ENCODE results near the gene SOCS7. TPM values are rescaled to one million over a fixed set of nuclear protein-coding genes. Genes with fewer than 3 reads are reported as not detected.

Gene SOCS7
- total RNA-seq, 1 donor from 2014 or later = 17.8 TPM

DNA sequence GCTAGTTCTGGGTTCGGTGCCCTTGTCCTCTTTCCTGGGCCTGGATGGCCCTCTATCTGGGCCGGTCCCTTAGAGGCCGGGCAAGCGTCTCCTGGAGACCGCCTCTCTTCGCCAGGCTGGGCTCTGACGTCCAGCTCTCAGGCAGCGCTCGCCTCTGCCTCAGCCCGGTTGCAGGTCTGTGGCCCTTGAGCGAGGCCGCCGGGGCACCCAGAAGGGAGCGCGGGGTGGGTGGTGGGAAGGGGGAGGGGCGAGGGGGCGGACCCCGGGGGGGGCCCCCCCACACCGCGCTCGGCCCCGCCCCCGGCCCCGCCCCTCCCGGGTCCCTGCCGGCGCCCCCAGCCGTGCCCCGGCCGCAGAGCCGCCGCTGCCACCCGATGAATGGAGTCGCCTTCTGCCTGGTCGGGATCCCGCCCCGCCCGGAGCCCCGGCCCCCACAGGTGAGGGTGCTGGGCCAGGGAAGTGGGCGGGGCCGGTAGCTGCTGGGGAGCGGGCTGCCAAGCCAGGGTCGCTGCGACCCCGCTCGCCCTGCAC lies 76.5 kb downstream of the SOCS7 start, which contains the start of gene ARHGAP23:
ARHGAP23 (plus strand) TSS at position 353 of the 531 bp plus-strand sequence; CDS start at position 375, 22 bp downstream.
- peaks cover 3% of the 10 kb centered on the region for H4K20me1 ChIP-seq (ENCODE audit: low read depth)
- H3K36me3 ChIP-seq = no peaks in the 10 kb centered on the region
- Mint-ChIP-seq H3K9me3 (no peaks in the 10 kb centered on the region), H3K27ac (no peak within 1 kb of the TSS), H3K4me3 (peak within 1 kb of the TSS; percentile 77), H3K27me3 (ENCODE audit: insufficient read depth, low read depth) (peaks cover 28% of the 10 kb centered on the region), H3K36me3 (no peaks in the 10 kb centered on the region), H3K4me1 (peaks cover 29% of the 10 kb centered on the region)
- H3K9ac ChIP-seq = no peak within 1 kb of the TSS
- peak within 1 kb of the TSS; percentile 66 for H3K4me3 ChIP-seq
- H3F3A ChIP-seq (ENCODE audit: low read depth) = peaks cover 32% of the 10 kb centered on the region
- peaks cover 20% of the 10 kb centered on the region for H3K4me1 ChIP-seq
- peak; percentile 74 for DNase-seq (ENCODE audit: low spot score)
- H3K27me3 ChIP-seq = peaks cover 14% of the 10 kb centered on the region
- H3K4me2 ChIP-seq = peak within 1 kb of the TSS; percentile 97
- H3K9me3 ChIP-seq (ENCODE audit: low read depth) = no peaks in the 10 kb centered on the region
- TF ChIP-seq EZH2phosphoT487 (IDR thresholded peaks at IDR 0.05) (no peak), EZH2 (IDR thresholded peaks at IDR 0.05) (no peak)
- TF ChIP-seq, protein P1, sequence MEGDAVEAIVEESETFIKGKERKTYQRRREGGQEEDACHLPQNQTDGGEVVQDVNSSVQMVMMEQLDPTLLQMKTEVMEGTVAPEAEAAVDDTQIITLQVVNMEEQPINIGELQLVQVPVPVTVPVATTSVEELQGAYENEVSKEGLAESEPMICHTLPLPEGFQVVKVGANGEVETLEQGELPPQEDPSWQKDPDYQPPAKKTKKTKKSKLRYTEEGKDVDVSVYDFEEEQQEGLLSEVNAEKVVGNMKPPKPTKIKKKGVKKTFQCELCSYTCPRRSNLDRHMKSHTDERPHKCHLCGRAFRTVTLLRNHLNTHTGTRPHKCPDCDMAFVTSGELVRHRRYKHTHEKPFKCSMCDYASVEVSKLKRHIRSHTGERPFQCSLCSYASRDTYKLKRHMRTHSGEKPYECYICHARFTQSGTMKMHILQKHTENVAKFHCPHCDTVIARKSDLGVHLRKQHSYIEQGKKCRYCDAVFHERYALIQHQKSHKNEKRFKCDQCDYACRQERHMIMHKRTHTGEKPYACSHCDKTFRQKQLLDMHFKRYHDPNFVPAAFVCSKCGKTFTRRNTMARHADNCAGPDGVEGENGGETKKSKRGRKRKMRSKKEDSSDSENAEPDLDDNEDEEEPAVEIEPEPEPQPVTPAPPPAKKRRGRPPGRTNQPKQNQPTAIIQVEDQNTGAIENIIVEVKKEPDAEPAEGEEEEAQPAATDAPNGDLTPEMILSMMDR (IDR thresholded peaks at IDR 0.05) = no peak
- H3K79me2 ChIP-seq (ENCODE audit: low read depth) = peaks cover 6% of the 10 kb centered on the region
- H3K27ac ChIP-seq = no peak within 1 kb of the TSS
- H2AFZ ChIP-seq (replicated peaks) = peak within 1 kb of the TSS; percentile 81

DNA sequence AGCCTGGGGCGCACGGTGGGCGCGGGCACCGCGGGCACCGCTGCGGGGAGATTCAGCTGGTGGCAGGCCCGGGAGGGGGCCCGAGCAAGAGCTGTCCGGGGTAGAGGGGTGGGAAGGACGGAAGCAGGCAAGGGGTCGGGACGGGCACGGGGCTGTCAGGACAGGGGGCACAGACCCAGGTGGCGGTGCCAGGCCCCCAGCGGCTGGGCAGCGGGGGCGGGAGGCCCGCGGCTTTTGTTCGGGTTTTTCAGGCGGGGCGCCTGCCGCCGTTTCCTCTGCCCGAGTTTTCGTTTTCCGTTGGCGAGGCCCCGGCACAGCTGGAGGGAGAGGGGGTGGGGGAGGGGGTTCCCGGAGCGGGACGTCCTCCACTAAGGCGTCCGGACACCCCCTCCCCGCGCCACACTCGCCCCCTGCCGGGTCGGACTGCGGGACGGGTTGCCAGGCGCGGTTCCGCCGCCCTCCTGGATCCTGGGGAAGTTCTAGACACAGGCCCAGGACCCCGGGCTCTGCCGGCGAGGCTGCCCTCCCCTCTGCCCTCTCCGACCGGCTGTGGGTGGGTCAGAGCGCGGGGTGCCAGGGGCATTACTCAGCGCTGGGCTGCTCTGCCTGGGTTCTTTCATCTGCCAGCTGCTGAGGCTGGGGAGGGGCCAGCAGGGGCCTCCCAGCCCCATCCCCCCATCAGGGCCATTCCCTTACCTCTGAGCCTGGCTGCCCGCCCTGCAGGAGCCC lies 77.2 kb downstream of the SOCS7 start:
- no peaks in the 10 kb centered on the region for H3K9me3 ChIP-seq (ENCODE audit: low read depth)
- no peaks in the 10 kb centered on the region for H3K36me3 ChIP-seq
- peak overlapping the region; percentile 66 for H3K4me3 ChIP-seq
- no peak overlapping the region for H3K27ac ChIP-seq
- peak overlapping the region; percentile 19 for H2AFZ ChIP-seq (replicated peaks)
- peaks cover 20% of the 10 kb centered on the region for H3K4me1 ChIP-seq
- peaks cover 6% of the 10 kb centered on the region for H3K79me2 ChIP-seq (ENCODE audit: low read depth)
- H3K4me3 Mint-ChIP-seq = peak overlapping the region; percentile 77
- no peak overlapping the region for H3K27ac Mint-ChIP-seq
- no peaks in the 10 kb centered on the region for H3K36me3 Mint-ChIP-seq
- H3K4me1 Mint-ChIP-seq = peaks cover 27% of the 10 kb centered on the region
- H3K9me3 Mint-ChIP-seq = no peaks in the 10 kb centered on the region
- H3F3A ChIP-seq (ENCODE audit: low read depth) = peaks cover 32% of the 10 kb centered on the region
- H4K20me1 ChIP-seq (ENCODE audit: low read depth) = peaks cover 3% of the 10 kb centered on the region
- H3K9ac ChIP-seq = no peak overlapping the region
- peak overlapping the region; percentile 97 for H3K4me2 ChIP-seq
- peaks cover 14% of the 10 kb centered on the region for H3K27me3 ChIP-seq
- peaks cover 25% of the 10 kb centered on the region for H3K27me3 Mint-ChIP-seq (ENCODE audit: insufficient read depth, low read depth)
- peak; percentile 58 for DNase-seq (ENCODE audit: low spot score)
- TF ChIP-seq EZH2phosphoT487 (IDR thresholded peaks at IDR 0.05) (peak; percentile 44), EZH2 (IDR thresholded peaks at IDR 0.05) (peak; percentile 24)
- TF ChIP-seq, protein P1 (IDR thresholded peaks at IDR 0.05) = no peak

DNA sequence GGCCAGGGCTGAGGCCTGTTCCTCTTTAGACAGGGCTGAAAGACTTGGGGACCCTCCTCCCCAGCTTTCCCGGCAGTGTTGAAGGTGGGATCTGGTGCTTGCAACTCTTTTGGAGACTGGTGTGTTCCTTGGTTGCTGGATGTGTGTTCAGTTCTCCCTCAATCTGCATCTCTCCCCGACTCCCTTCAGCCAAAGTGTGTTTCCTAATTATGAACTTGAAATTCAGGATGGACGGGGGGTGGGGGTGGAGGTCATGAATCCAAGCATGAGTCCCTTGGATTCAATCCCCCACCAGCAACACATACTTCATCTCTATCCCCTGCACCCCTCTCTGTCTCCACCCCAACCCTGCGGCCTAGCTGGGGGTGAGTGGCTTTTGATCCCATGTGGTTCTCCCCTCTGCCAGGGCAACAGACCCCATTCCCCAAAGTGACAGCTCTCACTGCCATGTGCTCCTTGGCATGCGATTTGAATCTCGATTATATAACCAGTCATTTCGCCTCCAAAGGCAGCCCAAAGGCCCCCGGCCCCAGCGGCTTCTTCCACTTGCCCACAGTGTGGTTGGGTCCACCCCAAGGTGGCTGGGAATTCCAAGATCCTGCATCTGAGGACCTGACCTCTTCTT lies 77.9 kb downstream of the SOCS7 start:
- peaks cover 28% of the 10 kb centered on the region for H3K4me1 Mint-ChIP-seq
- H3K9me3 Mint-ChIP-seq = no peaks in the 10 kb centered on the region
- H3K9ac ChIP-seq = no peak overlapping the region
- TF ChIP-seq, protein P1 (IDR thresholded peaks at IDR 0.05) = no peak
- TF ChIP-seq EZH2phosphoT487 (IDR thresholded peaks at IDR 0.05) = no peak
- no peak for TF ChIP-seq EZH2 (IDR thresholded peaks at IDR 0.05)
- H3K27me3 ChIP-seq = peaks cover 14% of the 10 kb centered on the region
- H3K27ac Mint-ChIP-seq = peak overlapping the region; percentile 43
- H3K4me2 ChIP-seq = peak overlapping the region; percentile 97
- peaks cover 3% of the 10 kb centered on the region for H4K20me1 ChIP-seq (ENCODE audit: low read depth)
- peaks cover 6% of the 10 kb centered on the region for H3K79me2 ChIP-seq (ENCODE audit: low read depth)
- no peak overlapping the region for H3K27ac ChIP-seq
- peak overlapping the region; percentile 66 for H3K4me3 ChIP-seq
- no peak for DNase-seq (ENCODE audit: low spot score)
- peaks cover 32% of the 10 kb centered on the region for H3F3A ChIP-seq (ENCODE audit: low read depth)
- H3K4me3 Mint-ChIP-seq = peak overlapping the region; percentile 77
- H3K4me1 ChIP-seq = peaks cover 20% of the 10 kb centered on the region
- H3K36me3 ChIP-seq = no peaks in the 10 kb centered on the region
- no peaks in the 10 kb centered on the region for H3K36me3 Mint-ChIP-seq
- H3K27me3 Mint-ChIP-seq (ENCODE audit: insufficient read depth, low read depth) = peaks cover 21% of the 10 kb centered on the region
- H2AFZ ChIP-seq (replicated peaks) = no peak overlapping the region
- no peaks in the 10 kb centered on the region for H3K9me3 ChIP-seq (ENCODE audit: low read depth)

Data from neural progenitor cell (in vitro differentiated cells).